H9 (cell line): Measurements from ENCODE around the gene EVI2A. TPM values are rescaled to one million over a fixed set of nuclear protein-coding genes. Genes with fewer than 3 reads are reported as not detected.
"Not testable (repeated sequence)": the region's sequence is repeated elsewhere in the genome, so short reads cannot be mapped to it uniquely, and the experiment has no call there.

ENCODE experiments used
- DNase-seq: peaks from one replicate; pipeline ENCODE4 v3.0.0-alpha.2; 2017
- H2AFZ ChIP-seq: one replicate; pipeline ENCODE4 v1.6.1; 2013; ENCODE audit warnings: mild to moderate bottlenecking, low read length, control low read depth, moderate library complexity
- H2AK5ac ChIP-seq: 2 replicates; pipeline ENCODE4 v1.6.1; 2013; ENCODE audit warnings: low read length, control low read depth, mixed read lengths; ENCODE audit not compliant: insufficient read length
- H2BK120ac ChIP-seq: one replicate; pipeline ENCODE4 v1.6.1; 2013; ENCODE audit warnings: low read depth, mild to moderate bottlenecking, low read length, control low read depth, inconsistent platforms; ENCODE audit not compliant: poor library complexity, severe bottlenecking
- H2BK12ac ChIP-seq: 2 replicates; pipeline ENCODE4 v1.6.1; 2013; ENCODE audit warnings: low read length, control low read depth, mixed read lengths, low read depth; ENCODE audit not compliant: insufficient read length
- H2BK15ac ChIP-seq: 2 replicates; pipeline ENCODE4 v1.6.1; 2013; ENCODE audit warnings: low read depth, low read length, control low read depth
- H2BK20ac ChIP-seq: one replicate; pipeline ENCODE4 v1.6.1; 2013; ENCODE audit warnings: low read depth, mild to moderate bottlenecking, low read length, control low read depth, inconsistent platforms; ENCODE audit not compliant: poor library complexity, severe bottlenecking
- H2BK5ac ChIP-seq: 2 replicates; pipeline ENCODE4 v1.6.1; 2013; ENCODE audit warnings: low read length, control low read depth, mixed read lengths; ENCODE audit not compliant: insufficient read length
- H3K14ac ChIP-seq: 2 replicates; pipeline ENCODE4 v1.6.1; 2013; ENCODE audit warnings: low read length, control low read depth; ENCODE audit not compliant: insufficient read depth
- H3K18ac ChIP-seq: 2 replicates; pipeline ENCODE4 v1.6.1; 2013; ENCODE audit warnings: low read depth, mild to moderate bottlenecking, mixed read lengths, low read length, control low read depth; ENCODE audit not compliant: insufficient read length
- H3K23ac ChIP-seq: 2 replicates; pipeline ENCODE4 v1.6.1; 2013; ENCODE audit warnings: low read length, control low read depth, mixed read lengths, low read depth; ENCODE audit not compliant: insufficient read length
- H3K23me2 ChIP-seq: 2 replicates; pipeline ENCODE4 v1.6.1; 2013; ENCODE audit warnings: low read depth, mild to moderate bottlenecking, mixed read lengths, low read length, control low read depth; ENCODE audit not compliant: insufficient read length, poor library complexity, severe bottlenecking
- H3K27ac ChIP-seq: 2 replicates; pipeline ENCODE4 v1.5.1; 2013; ENCODE audit warnings: low read length, control low read depth, mixed read lengths, low read depth; ENCODE audit not compliant: insufficient read length
- H3K27me3 ChIP-seq: 2 replicates; pipeline ENCODE4 v1.6.1; 2013; ENCODE audit warnings: low read length, control low read depth, inconsistent platforms; ENCODE audit not compliant: insufficient read depth
- H3K4ac ChIP-seq: 2 replicates; pipeline ENCODE4 v1.6.1; 2013; ENCODE audit warnings: low read depth, mild to moderate bottlenecking, control low read depth, inconsistent platforms, low read length, moderate library complexity
- H3K4me1 ChIP-seq: 2 replicates; pipeline ENCODE4 v1.6.1; 2013; ENCODE audit warnings: low read length, control low read depth, inconsistent platforms; ENCODE audit not compliant: insufficient read depth
- H3K4me2 ChIP-seq: 2 replicates; pipeline ENCODE4 v1.6.1; 2013; ENCODE audit warnings: low read length, control low read depth, mixed read lengths; ENCODE audit not compliant: insufficient read length, insufficient read depth
- H3K56ac ChIP-seq: 2 replicates; pipeline ENCODE4 v1.6.1; 2013; ENCODE audit warnings: low read depth, mild to moderate bottlenecking, mixed read lengths, low read length, control low read depth; ENCODE audit not compliant: insufficient read length
- H3K79me1 ChIP-seq: 2 replicates; pipeline ENCODE4 v1.6.1; 2013; ENCODE audit warnings: low read depth, mild to moderate bottlenecking, moderate library complexity, low read length, control low read depth, inconsistent platforms; ENCODE audit not compliant: insufficient read depth, poor library complexity, severe bottlenecking
- H3K79me2 ChIP-seq: 2 replicates; pipeline ENCODE4 v1.6.1; 2013; ENCODE audit warnings: low read length, control low read depth, inconsistent platforms; ENCODE audit not compliant: insufficient read depth
- H3K9ac ChIP-seq: 2 replicates; pipeline ENCODE4 v1.6.1; 2013; ENCODE audit warnings: low read length, control low read depth, mixed read lengths; ENCODE audit not compliant: insufficient read length; ENCODE audit errors: extremely low read depth
- H3K9me3 ChIP-seq: one replicate; pipeline ENCODE4 v1.6.1; 2013; ENCODE audit warnings: low read depth, low read length, inconsistent platforms; ENCODE audit not compliant: control insufficient read depth
- H3T11ph ChIP-seq: one replicate; pipeline ENCODE4 v1.6.1; 2013; ENCODE audit warnings: mild to moderate bottlenecking, low read length, control low read depth, inconsistent platforms
- H4K20me1 ChIP-seq: one replicate; pipeline ENCODE4 v1.6.1; 2013; ENCODE audit not compliant: control insufficient read depth, insufficient read length, insufficient read depth
- H4K5ac ChIP-seq: 2 replicates; pipeline ENCODE4 v1.6.1; 2013; ENCODE audit warnings: low read depth, mild to moderate bottlenecking, mixed read lengths, low read length, control low read depth; ENCODE audit not compliant: insufficient read length
- H4K8ac ChIP-seq: replicated peaks from 2 replicates; pipeline ENCODE4 v1.6.1; 2013; ENCODE audit warnings: low read length, control low read depth, mixed read lengths, low read depth; ENCODE audit not compliant: insufficient read length
- H4K91ac ChIP-seq: 2 replicates; pipeline ENCODE4 v1.6.1; 2013; ENCODE audit warnings: low read depth, mild to moderate bottlenecking, moderate library complexity, mixed read lengths, low read length, control low read depth; ENCODE audit not compliant: insufficient read length
- H3K27ac Mint-ChIP-seq, 3 experiments: 2 replicates in 2 of 3; 3 replicates in 1 of 3; pipeline ENCODE4 v1.8.0; 2020 to 2021; ENCODE audit warnings: mixed read lengths in 3 of 3, mild to moderate bottlenecking in 1 of 3, moderate library complexity in 1 of 3
- H3K27me3 Mint-ChIP-seq: 2 replicates; pipeline ENCODE4 v1.8.0; 2021; ENCODE audit warnings: low read depth, mild to moderate bottlenecking, moderate library complexity, mixed read lengths
- H3K36me3 Mint-ChIP-seq, 3 experiments: 2 replicates in 2 of 3; 3 replicates in 1 of 3; pipeline ENCODE4 v1.8.0; 2020 to 2021; ENCODE audit warnings: low read depth in 3 of 3, mixed read lengths in 3 of 3; ENCODE audit not compliant: insufficient read depth in 1 of 3
- H3K4me1 Mint-ChIP-seq, 2 experiments: 2 replicates each; pipeline ENCODE4 v1.8.0; 2020; ENCODE audit warnings: mixed read lengths in 2 of 2
- H3K4me3 Mint-ChIP-seq, 2 experiments: 2 replicates in 1 of 2; 3 replicates in 1 of 2; pipeline ENCODE4 v1.8.0; 2020 to 2021; ENCODE audit warnings: mild to moderate bottlenecking in 2 of 2, mixed read lengths in 2 of 2, moderate library complexity in 1 of 2
- H3K9me3 Mint-ChIP-seq, 2 experiments: 2 replicates in 1 of 2; 3 replicates in 1 of 2; pipeline ENCODE4 v1.8.0; 2020; ENCODE audit warnings: mild to moderate bottlenecking in 2 of 2, mixed read lengths in 2 of 2, moderate library complexity in 1 of 2
- CTCF ChIP-seq: fragments of 200-600 bp; sonication (generic); conservative IDR thresholded peaks from 3 replicates; pipeline ENCODE4 v1.8.0; 2021; ENCODE audit warnings: antibody characterized with exemption, mild to moderate bottlenecking
- WGBS: extraction: QIAGEN DNeasy Blood & Tissue Kit; methylation state at CpG from one replicate; pipeline ENCODE4 v1.1.7; 2013; ENCODE audit warnings: missing lambda C conversion rate, low lambda C conversion rate, mixed read lengths; ENCODE audit not compliant: insufficient read length; ENCODE audit errors: extremely low coverage; 5-methylcytosine and 5-hydroxymethylcytosine counted together
- total RNA-seq: library from RNA; stranded (reverse); gene quantifications from 2 replicates; pipeline ENCODE4 v1.2.1, GENCODE V29; 2021

The EVI2A gene
- total RNA-seq, 1 experiment from 2014 or later = not detected

- TF ChIP-seq CTCF = no peak
- Histone ChIP-seq H3K79me2 (no peaks in the 10 kb centered on the region), H3K14ac (no peak overlapping the region), H3K27ac (no peak overlapping the region), H3T11ph (no peak overlapping the region), H3K18ac (no peak overlapping the region), H3K23ac (no peak overlapping the region), H2BK120ac (no peak overlapping the region), H4K20me1 (no peaks in the 10 kb centered on the region), H3K9ac (no peak overlapping the region), H4K5ac (no peak overlapping the region), H3K4me1 (no peaks in the 10 kb centered on the region), H2BK5ac (no peak overlapping the region), H2AFZ (no peak overlapping the region), H3K79me1 (no peaks in the 10 kb centered on the region), H3K4ac (no peak overlapping the region), H2AK5ac (no peak overlapping the region), H2BK15ac (no peak overlapping the region), H3K56ac (no peak overlapping the region), H3K23me2 (no peaks in the 10 kb centered on the region), H4K8ac (no peak overlapping the region), H3K4me2 (no peak overlapping the region), H2BK20ac (no peak overlapping the region), H2BK12ac (no peak overlapping the region), H3K9me3 (no peaks in the 10 kb centered on the region), H4K91ac (no peak overlapping the region), H3K27me3 (no peaks in the 10 kb centered on the region)
- DNase-seq = no peak
- no peaks in the 10 kb centered on the region for H3K27me3 Mint-ChIP-seq
- no peak overlapping the region for H3K4me3 Mint-ChIP-seq
- H3K4me1 Mint-ChIP-seq = peaks cover 3 to 4% of the 10 kb centered on the region in 2 experiments; a peak in 2 of 4 replicates
- no CpG with 5 or more reads among the region's 3 CpGs for WGBS
- H3K36me3 Mint-ChIP-seq = peaks cover 0 to 13% (median 4%) of the 10 kb centered on the region in 3 experiments; a peak in 2 of 7 replicates
- H3K27ac Mint-ChIP-seq = no peak overlapping the region
- H3K9me3 Mint-ChIP-seq = no peaks in the 10 kb centered on the region
These were observed 31.6 kb downstream of the EVI2A start for GRCh38 chr17:31289790-31290189.

DNA sequence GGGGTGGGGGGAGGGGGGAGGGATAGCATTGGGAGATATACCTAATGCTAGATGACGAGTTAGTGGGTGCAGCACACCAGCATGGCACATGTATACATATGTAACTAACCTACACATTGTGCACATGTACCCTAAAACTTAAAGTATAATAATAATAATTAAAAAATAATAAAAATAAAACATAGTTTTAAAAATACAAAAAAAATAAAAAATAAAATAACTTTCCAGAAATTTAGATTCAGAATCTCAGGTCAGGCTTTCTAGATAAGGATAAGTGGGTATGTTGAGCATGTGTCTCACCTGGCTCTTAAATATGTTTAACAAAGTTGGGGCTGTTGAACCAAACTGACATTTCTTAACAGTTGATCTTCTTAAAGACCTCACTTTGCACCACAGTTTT lies 33.5 kb downstream of the EVI2A start:
- H2BK5ac ChIP-seq, H2AK5ac ChIP-seq, H3K9me3 Mint-ChIP-seq, H3K79me1 ChIP-seq, H3K18ac ChIP-seq, H2BK12ac ChIP-seq, H2AFZ ChIP-seq, H3K4me3 Mint-ChIP-seq, H3K9me3 ChIP-seq, H3K27me3 Mint-ChIP-seq, H3K56ac ChIP-seq, H3K9ac ChIP-seq, H3K4ac ChIP-seq, H2BK15ac ChIP-seq, H2BK20ac ChIP-seq, H2BK120ac ChIP-seq, H3K79me2 ChIP-seq, DNase-seq, H3K14ac ChIP-seq, H4K20me1 ChIP-seq, H4K91ac ChIP-seq, H3K4me1 ChIP-seq, H4K8ac ChIP-seq, H3K23ac ChIP-seq, H3K27me3 ChIP-seq, H3K27ac Mint-ChIP-seq, H3K4me2 ChIP-seq, H3T11ph ChIP-seq, H4K5ac ChIP-seq, H3K23me2 ChIP-seq, H3K27ac ChIP-seq, H3K4me1 Mint-ChIP-seq: not testable (repeated sequence)
- H3K36me3 Mint-ChIP-seq = peaks cover 0 to 21% (median 5%) of the 10 kb centered on the region in 3 experiments; a peak in 4 of 7 replicates
- WGBS = no CpG with 5 or more reads among the region's 1 CpG
